Gastroesophageal sphincter (tissue), 3 donors: ENCODE results near the gene KIF5A.

Source experiments
- CTCF ChIP-seq, 4 experiments: fragments of 200-600 bp in 2 of 4; fragments of 450-650 bp in 2 of 4; sonication (generic) in 1 of 4; IDR thresholded peaks; one replicate each; pipeline ENCODE4 v1.5.1; 2017 to 2019; ENCODE audit warnings: antibody characterized with exemption in 4 of 4, mild to moderate bottlenecking in 2 of 4, moderate library complexity in 2 of 4
- EP300 ChIP-seq: sonication (generic); formaldehyde crosslinking; IDR thresholded peaks from one replicate; pipeline ENCODE4 v1.6.1; 2017; ENCODE audit warnings: antibody characterized with exemption, mild to moderate bottlenecking
- POLR2A ChIP-seq, 2 donors: fragments of 450-650 bp; IDR thresholded peaks; one replicate each; pipeline ENCODE4 v1.6.1; 2017; ENCODE audit warnings: antibody characterized with exemption in 2 of 2, mild to moderate bottlenecking in 2 of 2, moderate library complexity in 1 of 2
- POLR2AphosphoS5 ChIP-seq: sonication (generic); formaldehyde crosslinking; IDR thresholded peaks from one replicate; pipeline ENCODE4 v1.6.1; 2017; ENCODE audit warnings: antibody characterized with exemption

GRCh38 chr12:57534250-57534649 lies 15.6 kb upstream of the KIF5A start:
- no peak for TF ChIP-seq POLR2AphosphoS5
- no peak for TF ChIP-seq CTCF (IDR thresholded peaks at IDR 0.05)
- TF ChIP-seq POLR2A (IDR thresholded peaks at IDR 0.05), result no peak
- TF ChIP-seq EP300, result no peak
